ENCODE results near the gene SETX.

SETX gene

GRCh38 chr9:132354637-132355355 lies at the start of gene SETX (continued):
- TF ChIP-seq ZNF140 (tag by site-specific recombination; IDR thresholded peaks at IDR 0.05) (no peak), OSR2 (tag by site-specific recombination; IDR thresholded peaks at IDR 0.05) (0 out of 2 replicates have a peak, but pooled peaks have one; percentile 10)

- Histone ChIP-seq H3K27ac (ENCODE audit: extremely low read depth, low read depth, low read length) (no peak overlapping the region), H3K4me1 (ENCODE audit: control insufficient read depth, insufficient read depth, low read length) (no peaks in the 10 kb centered on the region), H3K36me3 (ENCODE audit: control insufficient read depth in 2 of 2, insufficient read depth in 1 of 2, low read length in 2 of 2) (peaks cover 23 to 38% of the 10 kb centered on the region in 2 experiments), H3K9me3 (ENCODE audit: control insufficient read depth, insufficient read depth, low read depth, low read length) (no peaks in the 10 kb centered on the region), H3K4me3 (ENCODE audit: low read depth, low read length) (no peak overlapping the region)
- peak; percentile 55 for TF ChIP-seq PRDM1 (tag by site-specific recombination; IDR thresholded peaks at IDR 0.05)
- TF ChIP-seq ZBTB48 (tag by site-specific recombination; IDR thresholded peaks at IDR 0.05) = no peak
- ChIA-PET POLR2A (interaction anchor here (0.8 to 0.9 kb wide), 3 partner anchors 13 to 49 kb away, joined by 3 to 5 read pairs (median 3); partner anchors contain the start of gene SETX), CTCF (interaction anchor here (0.5 to 1.2 kb wide), 7 partner anchors 14 to 561 kb away, joined by 3 to 7 read pairs (median 3); partner anchors contain the start of gene BARHL1)
Measured at GRCh38 chr9:132404228-132404881, 49.6 kb upstream of the SETX start.

GRCh38 chr9:132401824-132402223 lies 47.0 kb upstream of the SETX start:
- CTCF ChIA-PET = interaction anchor here (0.8 kb wide), 1 partner anchor 11 kb away, joined by 4 read pairs; no protein-coding TSS in a partner anchor

GRCh38 chr9:132395560-132395959 lies 40.8 kb upstream of the SETX start:
- Histone ChIP-seq H3K27ac (ENCODE audit: extremely low read depth, low read depth, low read length) (no peak overlapping the region), H3K4me3 (ENCODE audit: low read depth, low read length) (no peak overlapping the region), H3K4me1 (ENCODE audit: control insufficient read depth, insufficient read depth, low read length) (no peaks in the 10 kb centered on the region), H3K9me3 (ENCODE audit: control insufficient read depth, insufficient read depth, low read depth, low read length) (no peaks in the 10 kb centered on the region), H3K36me3 (ENCODE audit: control insufficient read depth in 2 of 2, insufficient read depth in 1 of 2, low read length in 2 of 2) (peaks cover 38 to 91% of the 10 kb centered on the region in 2 experiments)
- POLR2A ChIA-PET = interaction anchor here (0.5 kb wide), 1 partner anchor 42 kb away, joined by 3 read pairs; no protein-coding TSS in a partner anchor
- CTCF ChIA-PET = interaction anchor here (0.7 kb wide), 1 partner anchor 786 kb away, joined by 3 read pairs; no protein-coding TSS in a partner anchor
- TF ChIP-seq ZNF561 (tag by site-specific recombination; IDR thresholded peaks at IDR 0.05; ENCODE audit: borderline replicate concordance) (no peak), ZNF677 (tag by site-specific recombination; IDR thresholded peaks at IDR 0.05) (no peak), ZNF791 (tag by site-specific recombination; IDR thresholded peaks at IDR 0.05) (no peak), ZNF624 (tag by site-specific recombination; IDR thresholded peaks at IDR 0.05) (no peak), ZNF280D (tag by site-specific recombination; IDR thresholded peaks at IDR 0.05) (no peak), MYNN (tag by site-specific recombination; IDR thresholded peaks at IDR 0.05; ENCODE audit: borderline replicate concordance) (no peak), ZNF239 (tag by site-specific recombination; IDR thresholded peaks at IDR 0.05) (no peak), ZNF121 (tag by site-specific recombination; IDR thresholded peaks at IDR 0.05) (no peak), SALL2 (tag by site-specific recombination; IDR thresholded peaks at IDR 0.05; ENCODE audit: borderline replicate concordance) (no peak), ZNF404 (tag by site-specific recombination; IDR thresholded peaks at IDR 0.05) (no peak), ZNF302 (tag by site-specific recombination; IDR thresholded peaks at IDR 0.05; ENCODE audit: low read depth) (no peak), PRDM1 (tag by site-specific recombination; IDR thresholded peaks at IDR 0.05) (no peak), ZNF621 (tag by site-specific recombination; IDR thresholded peaks at IDR 0.05) (no peak), KLF17 (tag by site-specific recombination; IDR thresholded peaks at IDR 0.05) (no peak)

More at GRCh38 chr9:132401824-132402223, 47.0 kb upstream of the SETX start:
- H3K36me3 ChIP-seq (ENCODE audit: control insufficient read depth in 2 of 2, insufficient read depth in 1 of 2, low read length in 2 of 2) = peaks cover 37 to 63% of the 10 kb centered on the region in 2 experiments
- H3K4me1 ChIP-seq (ENCODE audit: control insufficient read depth, insufficient read depth, low read length) = no peaks in the 10 kb centered on the region
- no peak overlapping the region for H3K27ac ChIP-seq (ENCODE audit: extremely low read depth, low read depth, low read length)
- no peak overlapping the region for H3K4me3 ChIP-seq (ENCODE audit: low read depth, low read length)
- TF ChIP-seq ZNF362 (tag by site-specific recombination; IDR thresholded peaks at IDR 0.05) (0 out of 2 replicates have a peak, but pooled peaks have one; percentile 18), ZNF645 (tag by site-specific recombination; IDR thresholded peaks at IDR 0.05) (no peak), YY1 (tag by site-specific recombination; IDR thresholded peaks at IDR 0.05) (no peak)
- POLR2A ChIA-PET = no interaction called here
- no peaks in the 10 kb centered on the region for H3K9me3 ChIP-seq (ENCODE audit: control insufficient read depth, insufficient read depth, low read depth, low read length)

Data from HEK293 (cell line).